DMS153 treated with DMSO at 0.1 percent for 48 hours (cell line): ENCODE measurements around the gene SLC29A1.
"Not testable (repeated sequence)": the region's sequence is repeated elsewhere in the genome, so short reads cannot be mapped to it uniquely, and the experiment has no call there.

Source experiments
- DNase-seq: peaks from one replicate; lab custom pipeline; 2025; ENCODE audit not compliant: unreplicated experiment; lab: John Stamatoyannopoulos, UW

SLC29A1 gene

GRCh38 chr6:44223319-44224028 lies at the start of gene SLC29A1:
Gene SLC29A1, plus strand, starts transcription at chr6:44223595. Its CDS starts 3,719 bp downstream, at chr6:44227314.
- DNase-seq, result peak; percentile 65

GRCh38 chr6:44176130-44176761 lies 47.1 kb upstream of the SLC29A1 start:
- DNase-seq, result no peak

GRCh38 chr6:44176762-44177509 lies 46.5 kb upstream of the SLC29A1 start:
- DNase-seq, result no peak

GRCh38 chr6:44177691-44178423 lies 45.5 kb upstream of the SLC29A1 start:
- DNase-seq, result no peak

- DNase-seq, result no peak
Measured at GRCh38 chr6:44178424-44179071, 44.8 kb upstream of the SLC29A1 start.

GRCh38 chr6:44179072-44179536 lies 44.3 kb upstream of the SLC29A1 start:
- DNase-seq, result no peak

GRCh38 chr6:44179648-44180047 lies 43.7 kb upstream of the SLC29A1 start:
- DNase-seq, result no peak

- no peak for DNase-seq
Measured at GRCh38 chr6:44180406-44180805, 43.0 kb upstream of the SLC29A1 start.

- no peak for DNase-seq
Measured at GRCh38 chr6:44180886-44181285, 42.5 kb upstream of the SLC29A1 start.

- DNase-seq, result not testable (repeated sequence)
Measured at GRCh38 chr6:44181784-44182183, 41.6 kb upstream of the SLC29A1 start.

- DNase-seq, result no peak
Measured at GRCh38 chr6:44182911-44183390, 40.4 kb upstream of the SLC29A1 start.

GRCh38 chr6:44183783-44184182 lies 39.6 kb upstream of the SLC29A1 start:
- no peak for DNase-seq

- DNase-seq, result not testable (repeated sequence)
Measured at GRCh38 chr6:44185356-44185755, 38.0 kb upstream of the SLC29A1 start.

GRCh38 chr6:44185953-44186634 lies 37.3 kb upstream of the SLC29A1 start:
- DNase-seq, result no peak

- no peak for DNase-seq
Measured at GRCh38 chr6:44186635-44187025, 36.8 kb upstream of the SLC29A1 start.

GRCh38 chr6:44188819-44189218 lies 34.6 kb upstream of the SLC29A1 start:
- no peak for DNase-seq

- no peak for DNase-seq
Measured at GRCh38 chr6:44189257-44189656, 34.1 kb upstream of the SLC29A1 start.

GRCh38 chr6:44190715-44191114 lies 32.7 kb upstream of the SLC29A1 start:
- no peak for DNase-seq

- DNase-seq, result no peak
Measured at GRCh38 chr6:44192428-44193041, 30.9 kb upstream of the SLC29A1 start.
